Subcutaneous adipose tissue (tissue), 4 donors: ENCODE measurements around the gene TUT4. TPM values are rescaled to one million over a fixed set of nuclear protein-coding genes. Genes with fewer than 3 reads are reported as not detected.

Experiments
- CTCF ChIP-seq: fragments of 450-650 bp; IDR thresholded peaks from one replicate; pipeline ENCODE4 v1.5.1; 2016; ENCODE audit warnings: low read depth, mild to moderate bottlenecking, control low read depth, antibody characterized with exemption, moderate library complexity
- total RNA-seq, 4 donors: library from RNA; depleted of rRNA; stranded (reverse); fragments of >200 nt; gene quantifications; one replicate each; pipeline ENCODE4 v1.1.0, GENCODE V29; 2016

Gene TUT4
- total RNA-seq, 4 donors from 2014 or later: 37.1 to 52.2 (median 43.6) TPM

GRCh38 chr1:52511851-52512615 is 40.9 kb downstream of the TUT4 start:
- TF ChIP-seq CTCF: no peak

- TF ChIP-seq CTCF: no peak
Observed at GRCh38 chr1:52511439-52511838, 41.5 kb downstream of the TUT4 start.

GRCh38 chr1:52506920-52507546 is 45.9 kb downstream of the TUT4 start:
- TF ChIP-seq CTCF: no peak

- no peak for TF ChIP-seq CTCF
Observed at GRCh38 chr1:52506349-52506748, 46.5 kb downstream of the TUT4 start.

- no peak for TF ChIP-seq CTCF
Observed at GRCh38 chr1:52504720-52505119, 48.2 kb downstream of the TUT4 start.

GRCh38 chr1:52503706-52504105 is 49.2 kb downstream of the TUT4 start:
- TF ChIP-seq CTCF: no peak

GRCh38 chr1:52502789-52503188 is 50.1 kb downstream of the TUT4 start:
- TF ChIP-seq CTCF: no peak
